ENCODE data around the gene NAP1L1.

Gene NAP1L1

DNA sequence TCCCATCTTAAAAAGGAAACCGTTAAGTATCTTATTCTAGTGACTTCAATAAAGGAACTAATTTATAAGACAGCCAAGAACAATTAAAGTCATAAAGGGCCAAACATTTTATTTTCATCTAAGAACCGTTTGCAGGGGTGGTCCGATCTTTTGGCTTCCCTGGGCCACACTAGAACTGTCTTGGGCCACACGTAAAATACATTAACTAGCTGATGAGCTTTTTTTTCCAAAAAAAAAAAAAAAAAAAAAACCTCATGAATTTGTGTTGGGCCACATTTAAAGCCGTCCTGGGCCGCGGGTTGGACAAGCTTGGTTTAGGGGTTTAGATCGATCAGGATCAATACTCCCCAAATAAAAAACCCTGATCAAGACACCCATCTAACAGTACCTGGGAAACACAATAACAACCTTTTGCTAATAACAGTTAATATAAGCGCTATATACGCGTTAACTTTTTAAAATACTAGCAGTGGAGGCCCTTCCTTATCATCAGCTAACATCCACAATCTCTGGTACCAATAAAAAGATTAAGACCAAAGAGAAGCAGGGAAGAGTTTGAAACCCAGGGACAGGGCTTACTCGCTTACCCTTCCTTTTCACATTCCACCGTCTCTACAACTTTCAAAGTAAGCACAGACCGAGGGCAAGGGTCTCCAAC, 1.1 kb downstream of the NAP1L1 start:
- no peak for DNase-seq (ENCODE audit: low read depth in 2 of 2)

DNA sequence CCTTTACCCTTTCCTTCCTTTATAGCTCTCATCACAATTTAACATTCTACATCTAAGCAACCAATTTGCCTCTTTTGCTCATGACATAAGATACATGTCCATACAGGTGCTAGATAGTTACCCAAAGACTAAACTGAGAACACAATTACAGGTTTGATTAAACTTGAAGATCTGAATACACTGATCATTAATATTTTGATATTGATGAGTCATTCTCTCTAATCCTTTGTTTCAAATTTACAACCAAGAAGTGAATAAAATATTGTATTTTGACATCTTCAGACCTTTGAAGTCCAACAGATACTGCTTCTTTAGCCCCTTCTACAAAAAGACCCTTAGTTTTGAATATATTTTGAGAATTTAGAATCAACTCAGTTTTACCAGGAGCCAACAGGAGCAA, 2.6 kb downstream of the NAP1L1 start:
- no peak for DNase-seq (ENCODE audit: low read depth in 2 of 2)

DNA sequence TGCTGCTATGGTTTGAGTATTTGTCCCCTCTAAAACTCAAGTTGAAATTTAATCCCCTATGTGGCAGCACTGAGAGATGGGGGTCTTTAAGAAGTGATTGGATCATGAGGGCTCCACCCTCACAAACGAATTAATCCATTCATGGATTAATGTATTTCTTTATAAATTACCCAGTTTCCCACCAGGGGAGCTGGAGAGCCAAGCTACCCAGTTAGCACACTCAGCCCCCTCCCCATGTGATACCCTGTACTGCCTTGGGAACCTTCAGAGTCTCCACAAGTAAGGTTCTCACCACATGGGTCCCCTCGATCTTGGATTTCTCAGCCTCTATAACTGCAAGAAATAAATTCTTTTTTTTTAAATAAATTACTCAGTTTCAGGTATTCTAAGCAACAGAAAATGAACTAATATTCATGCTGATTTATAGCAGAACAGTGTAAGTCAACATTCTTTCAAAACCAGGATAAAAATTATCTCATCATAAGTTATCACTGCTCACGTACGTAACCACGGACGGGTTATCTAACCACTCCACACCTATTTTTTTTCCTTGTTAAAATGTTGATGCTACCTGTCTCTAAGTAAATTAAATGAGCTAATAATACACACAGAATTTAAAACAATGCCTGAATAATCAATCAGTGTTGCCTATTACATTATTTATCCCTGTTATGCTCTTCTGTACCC, 3.6 kb downstream of the NAP1L1 start:
- no peak for DNase-seq (ENCODE audit: low read depth in 2 of 2)

DNA sequence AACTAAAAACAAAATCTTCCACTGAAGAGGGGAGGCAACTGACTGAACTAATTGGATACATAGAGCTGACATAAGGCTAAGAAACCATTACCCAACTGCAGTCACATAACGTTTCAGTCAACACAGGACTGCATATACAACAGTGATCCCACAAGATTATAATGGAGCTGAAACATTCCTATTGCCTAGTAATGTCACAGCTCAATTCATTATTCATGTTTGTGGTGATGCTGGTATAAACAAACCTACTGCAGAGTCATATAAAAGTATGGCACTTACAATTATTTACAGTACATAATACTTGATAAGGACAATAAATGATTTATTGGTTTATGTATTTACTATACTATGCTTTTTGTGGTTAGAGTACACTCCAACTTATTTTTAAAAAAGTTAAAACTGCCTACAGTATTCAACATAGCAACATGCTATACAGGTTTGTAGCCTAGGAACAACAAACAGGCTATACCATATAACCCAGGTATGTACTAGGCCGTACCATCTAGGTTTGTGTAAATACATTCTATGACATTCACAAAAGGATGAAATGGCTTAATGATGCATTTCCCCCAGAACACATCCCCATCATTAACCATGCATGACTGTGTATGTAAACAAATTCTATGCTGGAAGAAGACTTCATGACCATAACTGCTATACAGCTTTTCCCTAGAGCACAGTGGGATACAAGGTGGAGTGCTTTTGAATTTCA, 4.3 kb downstream of the NAP1L1 start:
- no peak for DNase-seq (ENCODE audit: low read depth in 2 of 2)

DNA sequence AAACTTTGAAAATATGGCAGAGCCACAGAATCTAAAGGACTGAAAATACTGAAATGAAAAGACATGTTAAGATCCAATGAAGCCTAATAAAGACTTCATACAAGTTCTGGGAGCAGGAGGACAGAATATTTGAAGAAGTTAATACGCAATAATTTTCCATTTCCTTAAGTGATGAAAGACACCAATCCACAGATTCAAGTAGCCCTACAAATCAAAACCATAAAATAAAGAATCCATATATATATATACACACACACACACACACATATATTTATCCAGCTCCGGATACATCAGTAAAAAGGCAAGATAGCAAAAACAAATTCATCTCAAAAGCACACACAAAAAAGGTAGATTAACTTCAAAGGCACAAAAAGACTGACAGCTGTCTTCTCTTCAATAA, 5.7 kb downstream of the NAP1L1 start:
- no peak for DNase-seq (ENCODE audit: low read depth in 2 of 2)

DNA sequence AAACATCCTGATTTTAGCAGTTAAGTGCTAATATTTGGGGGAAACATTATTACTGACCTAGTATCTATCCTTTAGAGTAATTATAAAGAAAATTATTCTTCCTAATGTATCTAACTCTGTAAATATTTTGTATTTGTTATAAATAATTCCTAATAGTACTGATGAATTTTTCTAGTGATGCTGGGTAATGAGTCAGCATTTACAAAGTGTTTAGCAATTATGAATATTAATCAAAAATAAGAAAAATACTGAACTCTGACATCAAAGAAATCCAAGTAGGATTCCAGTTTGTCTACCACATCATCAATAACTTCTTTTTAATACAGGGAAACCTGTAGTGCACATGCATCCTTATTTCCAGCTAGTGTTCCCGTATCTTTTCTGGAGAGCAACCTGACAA, 9.0 kb downstream of the NAP1L1 start:
- no peak for DNase-seq (ENCODE audit: low read depth in 2 of 2)

DNA sequence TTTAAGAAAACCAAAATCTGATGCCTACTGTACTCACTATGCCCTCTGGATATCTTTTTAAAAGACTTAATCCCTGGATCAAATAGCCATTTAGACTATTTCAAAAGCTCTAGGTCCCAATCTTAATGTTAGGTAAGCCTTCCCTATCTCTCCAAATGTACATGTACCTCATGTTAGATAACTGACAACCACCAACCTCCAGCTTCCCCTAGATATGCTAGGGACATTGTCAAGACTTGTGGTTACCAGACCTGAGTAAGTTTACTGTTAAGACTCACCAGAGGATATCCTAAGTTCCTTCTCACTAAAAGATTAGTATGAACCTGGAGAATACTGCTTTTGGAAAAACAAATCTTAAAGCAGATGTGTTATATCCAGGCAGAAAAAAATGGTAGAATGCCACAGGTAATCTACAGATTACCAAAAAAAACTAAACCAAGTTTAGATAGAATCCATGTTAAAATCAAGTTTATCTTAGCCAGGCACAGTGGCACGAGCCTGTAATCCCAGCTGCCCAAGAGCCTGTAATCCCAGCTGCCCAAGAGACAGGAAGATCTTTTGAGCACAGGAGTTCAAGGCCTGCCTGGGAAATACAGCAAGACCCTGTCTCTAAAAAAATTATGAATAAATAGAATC, 9.7 kb downstream of the NAP1L1 start:
- no peak for DNase-seq (ENCODE audit: low read depth in 2 of 2)

DNA sequence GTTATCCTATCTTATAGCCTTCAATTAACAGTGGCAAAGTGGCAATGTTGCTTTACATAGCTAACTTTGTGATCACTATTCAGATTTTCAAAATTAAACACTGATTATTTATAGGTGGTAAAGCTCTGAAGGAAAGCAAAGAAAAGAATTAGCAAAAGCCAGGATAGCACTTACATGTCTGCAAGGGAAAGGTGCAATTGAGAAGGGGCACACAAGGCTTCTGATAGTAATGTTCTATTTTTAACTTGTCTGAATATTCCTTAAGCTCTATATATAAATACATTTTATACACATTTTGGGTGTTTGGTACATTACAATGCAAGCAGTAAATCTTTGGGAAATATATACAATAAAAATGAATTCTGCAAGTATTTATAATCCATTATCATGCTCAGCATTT, 10.9 kb downstream of the NAP1L1 start:
- no peak for DNase-seq (ENCODE audit: low read depth in 2 of 2)

DNA sequence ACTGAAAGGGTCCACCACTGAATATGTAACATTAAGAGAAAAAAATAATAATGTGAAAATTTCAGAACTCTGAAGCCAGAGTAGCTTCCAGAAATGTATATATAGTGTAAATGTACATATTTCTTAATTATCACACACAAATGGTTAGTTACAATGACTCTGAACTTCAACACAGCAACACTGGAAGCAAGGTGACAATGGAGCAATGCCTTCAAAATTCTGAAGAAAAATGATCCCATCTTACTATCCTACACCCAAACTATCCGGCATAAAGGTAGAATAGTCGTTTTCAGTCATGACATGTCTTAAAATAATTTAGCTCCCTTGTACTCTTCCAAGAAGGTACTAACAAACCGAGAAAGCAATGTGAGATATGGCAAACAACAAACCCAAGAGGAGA, 11.9 kb downstream of the NAP1L1 start:
- DNase-seq (ENCODE audit: low read depth in 2 of 2) = no peak

DNA sequence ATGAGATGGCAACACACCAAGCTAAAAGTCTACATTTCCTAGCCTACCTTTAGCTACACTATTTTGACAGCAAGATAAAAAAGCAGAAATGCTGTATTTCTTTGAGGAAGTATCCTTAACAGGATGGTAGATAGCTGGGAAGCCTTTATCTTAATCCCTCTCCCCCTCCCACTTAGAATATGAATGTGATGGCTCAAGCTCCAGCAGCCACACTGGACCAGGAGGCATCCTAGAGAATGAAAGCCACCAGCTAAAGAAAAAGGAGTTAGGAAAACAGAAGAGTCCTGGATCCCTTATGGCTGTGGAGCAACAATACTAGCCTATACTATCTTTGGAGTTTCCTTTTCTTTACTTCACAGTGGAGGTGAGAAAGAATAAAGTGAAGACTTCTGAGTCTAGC, 15.1 kb downstream of the NAP1L1 start:
- no peak for DNase-seq (ENCODE audit: low read depth in 2 of 2)

DNA sequence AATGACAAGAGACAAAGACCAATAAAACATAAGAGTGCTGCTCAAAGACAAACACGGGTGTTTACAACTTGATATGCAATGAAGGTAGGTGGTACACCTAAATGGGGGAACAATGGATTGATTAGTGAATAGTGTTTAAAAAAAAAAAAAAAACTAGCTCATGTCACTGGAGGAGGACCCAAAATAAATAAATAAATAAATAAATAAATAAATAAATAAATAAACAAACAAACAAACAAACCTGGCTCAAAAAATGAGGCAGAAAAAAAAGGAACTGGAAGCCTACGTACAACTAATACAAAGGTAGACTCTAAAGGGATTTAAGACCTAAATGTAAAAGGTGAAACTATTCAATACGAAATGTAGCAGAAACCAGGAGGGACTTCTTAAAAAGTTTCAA, 18.6 kb downstream of the NAP1L1 start:
- DNase-seq (ENCODE audit: low read depth in 2 of 2) = no peak

DNA sequence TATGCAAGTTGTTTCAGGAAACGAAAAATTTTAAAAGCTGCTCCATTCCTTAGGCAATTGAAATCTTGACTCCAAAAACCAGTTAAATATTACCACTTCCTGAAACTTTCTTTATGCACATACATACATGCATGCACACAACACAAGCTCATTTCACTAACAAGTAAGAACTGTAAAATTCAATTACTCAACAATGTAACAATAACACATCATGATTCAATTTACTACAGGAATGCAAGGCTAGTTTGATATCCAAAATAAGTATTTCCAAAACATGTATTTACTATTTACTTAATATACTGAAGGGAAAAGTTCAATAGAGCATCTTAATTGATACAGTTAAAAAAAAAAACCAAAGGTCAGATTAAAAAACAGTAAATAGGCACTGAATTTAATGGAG, 19.6 kb downstream of the NAP1L1 start:
- DNase-seq (ENCODE audit: low read depth in 2 of 2) = no peak

DNA sequence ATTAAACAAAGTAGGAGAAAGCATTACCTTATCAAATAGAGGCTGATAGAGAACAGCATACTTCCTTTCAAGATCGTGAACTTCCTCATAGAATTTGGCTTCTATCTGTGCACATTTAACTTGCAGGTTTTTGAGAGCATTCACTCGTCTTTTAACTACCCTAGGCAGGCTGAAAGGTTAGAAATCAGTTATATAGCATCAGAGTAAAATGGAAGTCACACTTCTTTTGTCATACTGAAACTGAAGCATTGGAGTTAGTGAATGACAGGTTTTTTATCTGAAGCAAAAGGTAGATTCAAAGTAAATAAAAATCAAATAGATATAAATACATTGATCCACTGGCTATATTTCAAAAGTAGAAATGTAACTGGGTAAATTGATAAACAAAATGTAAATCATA, 24.4 kb downstream of the NAP1L1 start:
- DNase-seq (ENCODE audit: low read depth in 2 of 2) = no peak

DNA sequence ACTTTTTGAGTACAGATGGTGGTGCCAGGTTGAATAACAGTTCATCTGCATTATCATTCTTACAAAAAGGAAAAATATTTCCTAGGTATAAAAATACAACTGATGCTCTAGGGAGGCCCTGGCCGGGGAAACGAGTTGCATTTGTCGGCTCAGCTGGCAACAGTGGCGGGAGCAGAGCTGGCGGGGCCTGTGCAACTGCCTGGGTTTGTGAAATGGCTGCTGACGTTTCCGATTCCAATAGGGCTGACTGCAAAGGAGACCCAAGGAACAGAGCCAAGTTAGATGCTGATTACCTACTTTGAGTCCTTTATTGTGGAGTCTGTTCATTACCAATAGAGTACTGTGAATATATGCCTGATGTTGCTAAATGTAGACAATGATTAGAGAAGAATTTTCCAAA, 27.2 kb downstream of the NAP1L1 start:
- no peak for DNase-seq (ENCODE audit: low read depth in 2 of 2)

DNA sequence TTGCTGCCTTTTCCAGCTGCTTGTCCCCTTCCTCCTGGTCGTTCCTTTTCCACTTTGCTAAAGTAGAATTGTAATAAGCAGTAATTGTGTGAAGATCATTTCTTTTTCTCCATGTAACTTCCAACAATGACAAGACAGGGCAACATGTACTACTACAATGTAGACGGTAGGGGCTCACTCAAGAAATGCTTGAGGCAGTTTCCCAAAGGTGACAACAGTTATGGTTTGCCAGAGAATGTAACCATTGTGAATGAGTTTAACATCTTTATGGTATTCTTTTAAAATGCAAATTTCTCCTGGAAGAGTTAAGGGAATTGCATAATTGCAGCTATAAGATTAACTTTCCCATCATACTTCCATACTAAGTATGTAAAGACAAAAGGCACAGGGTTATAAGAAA, 29.1 kb downstream of the NAP1L1 start:
- DNase-seq (ENCODE audit: low read depth in 2 of 2) = no peak

DNA sequence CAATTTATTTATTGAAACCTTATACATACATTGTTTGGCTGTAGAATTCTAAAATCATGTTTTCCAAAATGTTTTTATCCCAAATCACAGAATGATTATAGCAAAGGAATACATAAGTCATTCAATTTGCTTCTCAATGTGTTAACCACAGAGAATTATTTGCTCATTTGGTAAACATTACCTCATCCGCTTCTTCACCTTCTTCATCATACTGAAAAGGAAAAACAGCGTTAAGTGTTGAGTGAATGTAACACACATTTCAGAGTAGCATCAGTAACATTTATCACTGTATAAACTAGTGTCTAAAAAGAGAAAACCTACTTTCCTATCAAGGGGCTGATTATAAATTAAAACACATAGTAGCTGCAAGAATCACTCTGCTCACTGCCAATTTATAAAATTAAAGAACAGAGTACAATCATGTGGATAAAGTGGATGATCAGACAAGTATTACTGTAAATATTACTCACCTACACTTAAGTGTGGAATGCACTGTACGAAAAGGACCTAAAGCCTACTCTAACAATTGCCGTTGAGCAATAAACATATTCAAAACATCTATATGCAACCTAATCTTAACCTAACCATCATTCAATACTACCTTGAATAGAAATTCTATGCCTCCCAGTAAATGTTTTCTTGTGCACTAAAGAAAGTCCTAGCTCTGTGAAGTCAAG, 34.8 kb downstream of the NAP1L1 start:
- DNase-seq (ENCODE audit: low read depth in 2 of 2) = no peak

DNA sequence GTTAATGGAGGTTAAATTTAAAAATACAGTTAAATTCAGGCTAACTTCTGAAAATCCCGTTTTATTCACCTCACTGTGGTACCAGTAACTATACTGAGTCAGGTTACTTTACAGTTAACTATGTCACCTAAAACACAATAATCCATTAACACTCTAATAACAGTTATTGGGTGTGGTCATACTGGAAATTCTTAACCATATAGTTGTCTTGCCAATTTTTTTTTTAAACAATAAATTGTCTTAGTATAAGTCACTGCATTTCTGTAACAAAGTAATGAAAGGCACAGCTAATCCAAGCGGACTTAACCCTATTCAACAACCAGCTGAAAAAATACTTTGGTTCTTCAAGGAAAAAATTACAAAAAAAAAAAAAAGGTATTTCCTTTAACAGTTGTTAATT, 36.7 kb downstream of the NAP1L1 start:
- DNase-seq (ENCODE audit: low read depth in 2 of 2) = no peak

DNA sequence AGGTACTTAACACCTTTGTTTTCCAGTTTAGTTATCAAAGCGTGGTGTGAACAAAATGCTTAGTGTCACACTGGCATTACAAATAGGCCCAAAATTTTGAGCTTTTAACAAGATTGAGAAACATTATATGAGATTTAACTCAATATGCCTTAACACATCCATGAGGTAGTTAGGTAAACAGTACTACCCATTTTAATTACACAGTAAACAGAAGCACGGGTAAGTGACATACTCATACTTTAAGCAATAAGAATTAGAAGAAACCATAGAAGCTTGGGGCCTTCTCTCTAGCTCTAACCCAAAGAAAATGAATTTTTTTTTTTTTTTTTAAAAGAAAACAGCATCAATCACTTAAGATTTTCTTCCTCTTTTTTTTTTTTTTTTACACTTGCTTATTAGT, 37.4 kb downstream of the NAP1L1 start:
- DNase-seq (ENCODE audit: low read depth in 2 of 2) = no peak

DNA sequence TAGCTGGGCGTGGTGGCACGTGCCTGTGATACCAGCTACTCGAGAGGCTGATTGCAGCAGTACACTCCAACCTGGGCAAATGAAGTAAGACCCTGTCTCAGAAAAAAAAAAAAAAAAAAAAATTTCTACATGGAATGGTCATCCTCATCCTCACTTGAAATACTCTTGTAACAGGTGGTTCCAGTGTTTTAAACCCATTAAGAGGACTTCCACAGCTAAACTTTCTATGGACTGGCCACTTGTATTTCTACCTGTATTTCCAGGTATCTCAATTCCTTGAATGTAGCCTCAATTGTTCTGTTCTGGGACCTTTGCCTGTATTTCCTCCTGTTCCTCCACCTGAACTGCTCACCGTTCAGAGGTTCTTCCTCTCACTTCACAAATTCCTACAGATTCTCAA, 41.1 kb downstream of the NAP1L1 start:
- DNase-seq (ENCODE audit: low read depth in 2 of 2) = no peak

DNA sequence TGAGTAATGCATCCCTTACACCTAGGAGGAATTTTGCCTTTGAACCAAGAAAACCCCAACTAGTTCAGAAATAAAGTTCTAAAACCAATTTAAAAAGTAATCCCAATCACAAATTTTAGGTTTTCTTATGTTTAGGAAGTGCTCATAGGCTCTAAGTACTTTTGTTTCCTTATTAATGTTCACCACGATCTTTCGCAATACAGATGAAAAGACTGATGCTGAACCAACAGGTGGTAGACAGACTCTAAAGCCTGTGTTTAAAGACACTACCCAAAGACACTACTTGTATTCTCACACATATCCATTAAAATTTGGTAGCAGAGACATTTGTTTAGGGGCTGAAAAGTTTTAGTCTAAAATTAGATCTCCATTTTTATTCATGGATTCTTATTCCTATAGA, 42.3 kb downstream of the NAP1L1 start:
- DNase-seq (ENCODE audit: low read depth in 2 of 2) = no peak

DNA sequence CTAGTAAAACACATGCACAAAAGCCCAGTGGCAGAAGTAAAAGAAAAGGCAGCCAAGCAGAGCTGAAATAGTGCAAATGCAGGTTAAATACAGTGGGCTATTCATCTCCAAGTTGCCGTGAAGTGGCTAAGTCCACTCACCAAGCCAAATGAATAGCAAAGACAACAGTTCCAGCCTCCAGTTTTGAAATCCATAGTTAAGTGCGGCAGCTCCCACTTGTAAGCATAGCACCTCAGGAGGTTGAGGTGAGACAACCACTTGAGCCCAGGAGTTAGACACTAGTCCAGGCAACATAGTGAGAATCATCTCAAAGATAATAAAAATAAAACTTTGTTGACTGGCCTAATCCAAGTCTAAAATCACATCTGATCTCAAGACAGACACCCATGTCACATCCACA, 43.1 kb downstream of the NAP1L1 start:
- no peak for DNase-seq (ENCODE audit: low read depth in 2 of 2)

DNA sequence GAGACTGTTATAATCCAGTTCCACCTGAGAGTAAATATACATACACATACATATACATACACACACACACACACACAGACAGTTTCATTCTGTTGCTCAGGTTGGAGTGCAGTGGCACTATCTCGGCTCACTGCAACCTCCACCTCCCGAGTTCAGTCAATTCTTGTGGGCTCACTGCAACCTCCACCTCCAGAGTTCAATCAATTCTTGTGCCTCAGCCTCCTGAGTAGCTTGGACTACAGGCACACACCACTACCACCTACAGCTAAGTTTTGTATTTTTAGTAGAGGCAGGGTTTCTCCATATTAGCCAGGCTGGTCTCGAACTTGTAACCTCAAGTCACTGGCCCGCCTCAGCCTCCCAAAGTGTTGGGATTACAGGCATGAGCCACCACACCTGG, 44.0 kb downstream of the NAP1L1 start:
- no peak for DNase-seq (ENCODE audit: low read depth in 2 of 2)

All from fibroblast of skin of left biceps (primary cell).